GM12878 (cell line): ENCODE results near the gene EPM2AIP1. TPM values are rescaled to one million over a fixed set of nuclear protein-coding genes. Genes with fewer than 3 reads are reported as not detected.

Source experiments
- CEBPB ChIP-seq, 2 experiments: fragments of 150-350 bp in 1 of 2; IDR thresholded peaks; 2 replicates each; pipeline ENCODE4 v1.6.1; 2012 to 2014; ENCODE audit warnings: low read depth in 2 of 2, low read length in 2 of 2, borderline replicate concordance in 1 of 2, inconsistent platforms in 1 of 2
- E4F1 ChIP-seq: fragments of 450-650 bp; IDR thresholded peaks from 2 replicates; pipeline ENCODE4 v1.6.1; 2018; ENCODE audit warnings: borderline replicate concordance, mild to moderate bottlenecking; ENCODE audit not compliant: partially characterized antibody
- ETV6 ChIP-seq, 2 experiments: fragments of 450-650 bp in 1 of 2; IDR thresholded peaks in 1 of 2; conservative IDR thresholded peaks in 1 of 2; 2 replicates each; pipeline ENCODE4 v1.6.1; 2014; ENCODE audit warnings: antibody characterized with exemption in 1 of 2, borderline replicate concordance in 1 of 2, low read depth in 1 of 2, mild to moderate bottlenecking in 1 of 2, moderate library complexity in 1 of 2
- IKZF1 ChIP-seq: fragments of 450-650 bp; conservative IDR thresholded peaks from 2 replicates; pipeline ENCODE4 v1.6.1; 2017; ENCODE audit warnings: antibody characterized with exemption, mild to moderate bottlenecking
- IRF5 ChIP-seq: fragments of 450-650 bp; IDR thresholded peaks from 2 replicates; pipeline ENCODE4 v1.6.1; 2017; ENCODE audit warnings: borderline replicate concordance
- MTA2 ChIP-seq: fragments of 450-650 bp; IDR thresholded peaks from 2 replicates; pipeline ENCODE4 v1.6.1; 2016; ENCODE audit warnings: low read depth, mild to moderate bottlenecking, moderate library complexity
- MYB ChIP-seq: fragments of 150-350 bp; IDR thresholded peaks from 2 replicates; pipeline ENCODE4 v1.6.1; 2014; ENCODE audit warnings: mild to moderate bottlenecking, low read depth, low read length, borderline replicate concordance
- NR2F1 ChIP-seq: fragments of 450-650 bp; conservative IDR thresholded peaks from 2 replicates; pipeline ENCODE4 v1.6.1; 2017; ENCODE audit warnings: mild to moderate bottlenecking
- PAX8 ChIP-seq: fragments of 450-650 bp; IDR thresholded peaks from 2 replicates; pipeline ENCODE4 v1.6.1; 2017; ENCODE audit warnings: mild to moderate bottlenecking, moderate library complexity
- RAD51 ChIP-seq: fragments of 450-650 bp; IDR thresholded peaks from 2 replicates; pipeline ENCODE4 v1.6.1; 2016; ENCODE audit warnings: moderate library complexity, mild to moderate bottlenecking, inconsistent platforms
- RELA ChIP-seq: fragments of 450-650 bp; IDR thresholded peaks from 2 replicates; pipeline ENCODE4 v1.8.0; 2014; ENCODE audit warnings: borderline replicate concordance; ENCODE audit not compliant: partially characterized antibody
- SPI1 ChIP-seq: IDR thresholded peaks from 2 replicates; pipeline ENCODE4 v1.6.1; 2011; ENCODE audit warnings: low read depth, mild to moderate bottlenecking, low read length, moderate library complexity, borderline replicate concordance; ENCODE audit not compliant: insufficient read depth
- ZBED1 ChIP-seq: IDR thresholded peaks from 2 replicates; pipeline ENCODE4 v1.6.1; 2016; ENCODE audit warnings: borderline replicate concordance
- ZNF622 ChIP-seq: fragments of 450-650 bp; IDR thresholded peaks from 2 replicates; pipeline ENCODE4 v1.6.1; 2017; ENCODE audit warnings: mild to moderate bottlenecking, inconsistent platforms
- ZZZ3 ChIP-seq: IDR thresholded peaks from 2 replicates; pipeline ENCODE4 v1.6.1; 2011; ENCODE audit warnings: low read depth; ENCODE audit not compliant: control insufficient read depth, insufficient read length
- polyA plus RNA-seq, 11 experiments: library from polyadenylated mRNA; depleted of rRNA in 4 of 11; unstranded in 6 of 11; stranded (reverse) in 5 of 11; fragments of >200 nt; fragmentation: Nextera tagmentation in 4 of 11; fragmentation: Illumina TruSeq in 1 of 11; extraction: Ambion mirVana in 4 of 11; extraction: Trizol in 1 of 11; gene quantifications; 1 replicate in 1 of 11; 2 replicates in 10 of 11; pipeline versions ENCODE4 v1.2.1 to v1.2.3, GENCODE V29; 2011 to 2016; ENCODE audit warnings: inconsistent platforms in 2 of 11, missing spikeins in 2 of 11, low read depth in 1 of 11
- total RNA-seq, 4 experiments: library from RNA; depleted of rRNA in 3 of 4; stranded (reverse); fragments of >200 nt in 3 of 4; fragmentation: Illumina TruSeq in 1 of 4; extraction: Trizol in 1 of 4; gene quantifications; 2 replicates each; pipeline versions ENCODE4 v1.2.1 to v1.2.3, GENCODE V29; 2013 to 2021
- TF ChIP-seq, protein P1 (sequence below): IDR thresholded peaks from 2 replicates; pipeline ENCODE4 v1.6.1; 2012; ENCODE audit warnings: mild to moderate bottlenecking, low read depth, low read length
- TF ChIP-seq, protein P2 (sequence below): fragments of 450-650 bp; formaldehyde crosslinking; IDR thresholded peaks from 2 replicates; pipeline ENCODE4 v1.4.0; 2022; ENCODE audit warnings: mild to moderate bottlenecking, moderate library complexity

EPM2AIP1 gene
- total and polyA plus RNA-seq, 10 of the 15 experiments (the other 5 are each of a cell fraction or from before 2014, with no cell fraction given) = 5.5 to 31.9 (median 21.8) TPM

DNA sequence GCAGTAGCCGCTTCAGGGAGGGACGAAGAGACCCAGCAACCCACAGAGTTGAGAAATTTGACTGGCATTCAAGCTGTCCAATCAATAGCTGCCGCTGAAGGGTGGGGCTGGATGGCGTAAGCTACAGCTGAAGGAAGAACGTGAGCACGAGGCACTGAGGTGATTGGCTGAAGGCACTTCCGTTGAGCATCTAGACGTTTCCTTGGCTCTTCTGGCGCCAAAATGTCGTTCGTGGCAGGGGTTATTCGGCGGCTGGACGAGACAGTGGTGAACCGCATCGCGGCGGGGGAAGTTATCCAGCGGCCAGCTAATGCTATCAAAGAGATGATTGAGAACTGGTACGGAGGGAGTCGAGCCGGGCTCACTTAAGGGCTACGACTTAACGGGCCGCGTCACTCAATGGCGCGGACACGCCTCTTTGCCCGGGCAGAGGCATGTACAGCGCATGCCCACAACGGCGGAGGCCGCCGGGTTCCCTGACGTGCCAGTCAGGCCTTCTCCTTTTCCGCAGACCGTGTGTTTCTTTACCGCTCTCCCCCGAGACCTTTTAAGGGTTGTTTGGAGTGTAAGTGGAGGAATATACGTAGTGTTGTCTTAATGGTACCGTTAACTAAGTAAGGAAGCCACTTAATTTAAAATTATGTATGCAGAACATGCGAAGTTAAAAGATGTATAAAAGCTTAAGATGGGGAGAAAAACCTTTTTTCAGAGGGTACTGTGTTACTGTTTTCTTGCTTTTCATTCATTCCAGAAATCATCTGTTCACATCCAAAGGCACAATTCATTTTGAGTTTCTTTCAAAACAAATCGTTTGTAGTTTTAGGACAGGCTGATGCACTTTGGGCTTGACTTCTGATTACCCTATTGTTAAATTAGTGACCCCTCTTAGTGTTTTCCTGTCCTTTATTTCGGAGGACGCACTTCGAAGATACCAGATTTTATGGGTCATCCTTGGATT lies 674 bp upstream of the EPM2AIP1 start, which contains the start of gene MLH1 (continued):
- peak; percentile 61 for TF ChIP-seq E4F1
- TF ChIP-seq SPI1 = no peak; the same call in 1 of the 2 replicates
- no peak for TF ChIP-seq ZBED1
- TF ChIP-seq IKZF1 = peak; percentile 77; the same call in 1 of the 2 replicates
- TF ChIP-seq IRF5 = no peak
- TF ChIP-seq, protein P1, sequence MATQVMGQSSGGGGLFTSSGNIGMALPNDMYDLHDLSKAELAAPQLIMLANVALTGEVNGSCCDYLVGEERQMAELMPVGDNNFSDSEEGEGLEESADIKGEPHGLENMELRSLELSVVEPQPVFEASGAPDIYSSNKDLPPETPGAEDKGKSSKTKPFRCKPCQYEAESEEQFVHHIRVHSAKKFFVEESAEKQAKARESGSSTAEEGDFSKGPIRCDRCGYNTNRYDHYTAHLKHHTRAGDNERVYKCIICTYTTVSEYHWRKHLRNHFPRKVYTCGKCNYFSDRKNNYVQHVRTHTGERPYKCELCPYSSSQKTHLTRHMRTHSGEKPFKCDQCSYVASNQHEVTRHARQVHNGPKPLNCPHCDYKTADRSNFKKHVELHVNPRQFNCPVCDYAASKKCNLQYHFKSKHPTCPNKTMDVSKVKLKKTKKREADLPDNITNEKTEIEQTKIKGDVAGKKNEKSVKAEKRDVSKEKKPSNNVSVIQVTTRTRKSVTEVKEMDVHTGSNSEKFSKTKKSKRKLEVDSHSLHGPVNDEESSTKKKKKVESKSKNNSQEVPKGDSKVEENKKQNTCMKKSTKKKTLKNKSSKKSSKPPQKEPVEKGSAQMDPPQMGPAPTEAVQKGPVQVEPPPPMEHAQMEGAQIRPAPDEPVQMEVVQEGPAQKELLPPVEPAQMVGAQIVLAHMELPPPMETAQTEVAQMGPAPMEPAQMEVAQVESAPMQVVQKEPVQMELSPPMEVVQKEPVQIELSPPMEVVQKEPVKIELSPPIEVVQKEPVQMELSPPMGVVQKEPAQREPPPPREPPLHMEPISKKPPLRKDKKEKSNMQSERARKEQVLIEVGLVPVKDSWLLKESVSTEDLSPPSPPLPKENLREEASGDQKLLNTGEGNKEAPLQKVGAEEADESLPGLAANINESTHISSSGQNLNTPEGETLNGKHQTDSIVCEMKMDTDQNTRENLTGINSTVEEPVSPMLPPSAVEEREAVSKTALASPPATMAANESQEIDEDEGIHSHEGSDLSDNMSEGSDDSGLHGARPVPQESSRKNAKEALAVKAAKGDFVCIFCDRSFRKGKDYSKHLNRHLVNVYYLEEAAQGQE = no peak; the same call in 1 of the 2 replicates
- no peak for TF ChIP-seq ETV6 (conservative IDR thresholded peaks at IDR 0.05 in 1 of 2, IDR thresholded peaks at IDR 0.05 in 1 of 2; ENCODE audit: borderline replicate concordance in 1 of 2, low read depth in 1 of 2)
- TF ChIP-seq CEBPB (IDR thresholded peaks at IDR 0.05; ENCODE audit: borderline replicate concordance in 1 of 2, low read depth in 2 of 2, low read length in 2 of 2) = no peak
- no peak for TF ChIP-seq ZNF622
- no peak for TF ChIP-seq MYB
- peak; percentile 31; the same call in 1 of the 2 replicates for TF ChIP-seq RAD51
- 0 out of 2 replicates have a peak, but pooled peaks have one; percentile 72 for TF ChIP-seq PAX8
- no peak; the same call in 1 of the 2 replicates for TF ChIP-seq NR2F1
- no peak for TF ChIP-seq ZZZ3
- TF ChIP-seq, protein P2, sequence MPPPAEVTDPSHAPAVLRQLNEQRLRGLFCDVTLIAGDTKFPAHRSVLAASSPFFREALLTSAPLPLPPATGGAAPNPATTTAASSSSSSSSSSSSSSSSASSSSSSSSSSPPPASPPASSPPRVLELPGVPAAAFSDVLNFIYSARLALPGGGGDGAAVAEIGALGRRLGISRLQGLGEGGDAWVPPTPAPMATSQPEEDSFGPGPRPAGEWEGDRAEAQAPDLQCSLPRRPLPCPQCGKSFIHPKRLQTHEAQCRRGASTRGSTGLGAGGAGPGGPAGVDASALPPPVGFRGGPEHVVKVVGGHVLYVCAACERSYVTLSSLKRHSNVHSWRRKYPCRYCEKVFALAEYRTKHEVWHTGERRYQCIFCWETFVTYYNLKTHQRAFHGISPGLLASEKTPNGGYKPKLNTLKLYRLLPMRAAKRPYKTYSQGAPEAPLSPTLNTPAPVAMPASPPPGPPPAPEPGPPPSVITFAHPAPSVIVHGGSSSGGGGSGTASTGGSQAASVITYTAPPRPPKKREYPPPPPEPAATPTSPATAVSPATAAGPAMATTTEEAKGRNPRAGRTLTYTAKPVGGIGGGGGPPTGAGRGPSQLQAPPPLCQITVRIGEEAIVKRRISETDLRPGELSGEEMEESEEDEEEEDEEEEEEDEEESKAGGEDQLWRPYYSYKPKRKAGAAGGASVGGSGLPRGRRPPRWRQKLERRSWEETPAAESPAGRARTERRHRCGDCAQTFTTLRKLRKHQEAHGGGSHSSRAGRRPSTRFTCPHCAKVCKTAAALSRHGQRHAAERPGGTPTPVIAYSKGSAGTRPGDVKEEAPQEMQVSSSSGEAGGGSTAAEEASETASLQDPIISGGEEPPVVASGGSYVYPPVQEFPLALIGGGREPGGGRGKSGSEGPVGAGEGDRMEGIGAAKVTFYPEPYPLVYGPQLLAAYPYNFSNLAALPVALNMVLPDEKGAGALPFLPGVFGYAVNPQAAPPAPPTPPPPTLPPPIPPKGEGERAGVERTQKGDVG (CRISPR knock-in tag) = no peak
- peak; percentile 55 for TF ChIP-seq RELA
- TF ChIP-seq MTA2 = 0 out of 2 replicates have a peak, but pooled peaks have one; percentile 32
